Parathyroid adenoma (tissue), 2 donors: Measurements from ENCODE around the gene AKR1C4.

ENCODE experiments used
- H2AFZ ChIP-seq: fragments of 300-600 bp; sonication (generic); one replicate; pipeline ENCODE4 v1.7.0; 2017; ENCODE audit warnings: antibody characterized with exemption, mild to moderate bottlenecking
- H3K27ac ChIP-seq: fragments of 300-600 bp; sonication (generic); one replicate; pipeline ENCODE4 v1.7.0; 2017
- H3K27me3 ChIP-seq: fragments of 300-600 bp; sonication (generic); one replicate; pipeline ENCODE4 v1.7.0; 2017; ENCODE audit warnings: low read length; ENCODE audit not compliant: control insufficient read depth, insufficient read depth
- H3K36me3 ChIP-seq: fragments of 300-600 bp; sonication (generic); one replicate; pipeline ENCODE4 v1.7.0; 2017; ENCODE audit warnings: low read length; ENCODE audit not compliant: control insufficient read depth, insufficient read depth
- H3K4me1 ChIP-seq: fragments of 300-600 bp; sonication (generic); one replicate; pipeline ENCODE4 v1.7.0; 2017; ENCODE audit warnings: control low read depth
- H3K4me2 ChIP-seq: fragments of 300-600 bp; sonication (generic); one replicate; pipeline ENCODE4 v1.7.0; 2017; ENCODE audit warnings: low read length
- H3K4me3 ChIP-seq: fragments of 300-600 bp; sonication (generic); one replicate; pipeline ENCODE4 v1.7.0; 2017; ENCODE audit warnings: low read depth, low read length
- H3K79me2 ChIP-seq: fragments of 300-600 bp; sonication (generic); one replicate; pipeline ENCODE4 v1.7.0; 2017; ENCODE audit warnings: control low read depth
- H3K9ac ChIP-seq: fragments of 300-600 bp; sonication (generic); one replicate; pipeline ENCODE4 v1.7.0; 2017; ENCODE audit warnings: mild to moderate bottlenecking
- H3K9me3 ChIP-seq: fragments of 300-600 bp; sonication (generic); one replicate; pipeline ENCODE4 v1.7.0; 2017; ENCODE audit warnings: low read length; ENCODE audit not compliant: control insufficient read depth
- TF ChIP-seq, protein P1 (sequence below): fragments of 300-600 bp; sonication (generic); IDR thresholded peaks from one replicate; pipeline ENCODE4 v1.7.0; 2017; ENCODE audit warnings: antibody characterized with exemption, mild to moderate bottlenecking
- donor health status: primary hyperparathyroidism.

Gene AKR1C4

DNA sequence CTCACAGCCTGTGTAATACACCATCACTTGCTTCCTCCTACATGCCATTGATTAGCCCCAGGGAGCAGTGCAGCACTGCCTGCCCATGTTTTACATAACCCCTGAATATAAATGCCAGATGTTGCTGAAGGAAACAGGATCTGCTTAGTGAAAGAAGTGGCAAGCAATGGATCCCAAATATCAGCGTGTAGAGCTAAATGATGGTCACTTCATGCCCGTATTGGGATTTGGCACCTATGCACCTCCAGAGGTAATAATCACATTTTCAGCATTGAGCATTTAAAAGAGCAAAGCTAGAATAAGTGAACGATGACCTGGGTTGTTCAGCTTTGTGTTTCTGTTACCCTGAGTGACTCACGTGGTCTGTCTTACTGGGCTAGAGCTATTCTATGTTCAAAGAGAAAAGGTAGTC, at the start of gene AKR1C4:
TSS of gene AKR1C4 (plus strand) at position 136 of the 412 bp plus-strand sequence. CDS start at position 167, 31 bp downstream.
- Histone ChIP-seq H2AFZ (no peak within 1 kb of the TSS), H3K4me1 (no peaks in the 10 kb centered on the region), H3K27me3 (no peaks in the 10 kb centered on the region), H3K4me2 (no peak within 1 kb of the TSS), H3K9ac (no peak within 1 kb of the TSS), H3K36me3 (no peaks in the 10 kb centered on the region), H3K4me3 (no peak within 1 kb of the TSS), H3K27ac (no peak within 1 kb of the TSS), H3K9me3 (no peaks in the 10 kb centered on the region), H3K79me2 (no peaks in the 10 kb centered on the region)
- TF ChIP-seq, protein P1, sequence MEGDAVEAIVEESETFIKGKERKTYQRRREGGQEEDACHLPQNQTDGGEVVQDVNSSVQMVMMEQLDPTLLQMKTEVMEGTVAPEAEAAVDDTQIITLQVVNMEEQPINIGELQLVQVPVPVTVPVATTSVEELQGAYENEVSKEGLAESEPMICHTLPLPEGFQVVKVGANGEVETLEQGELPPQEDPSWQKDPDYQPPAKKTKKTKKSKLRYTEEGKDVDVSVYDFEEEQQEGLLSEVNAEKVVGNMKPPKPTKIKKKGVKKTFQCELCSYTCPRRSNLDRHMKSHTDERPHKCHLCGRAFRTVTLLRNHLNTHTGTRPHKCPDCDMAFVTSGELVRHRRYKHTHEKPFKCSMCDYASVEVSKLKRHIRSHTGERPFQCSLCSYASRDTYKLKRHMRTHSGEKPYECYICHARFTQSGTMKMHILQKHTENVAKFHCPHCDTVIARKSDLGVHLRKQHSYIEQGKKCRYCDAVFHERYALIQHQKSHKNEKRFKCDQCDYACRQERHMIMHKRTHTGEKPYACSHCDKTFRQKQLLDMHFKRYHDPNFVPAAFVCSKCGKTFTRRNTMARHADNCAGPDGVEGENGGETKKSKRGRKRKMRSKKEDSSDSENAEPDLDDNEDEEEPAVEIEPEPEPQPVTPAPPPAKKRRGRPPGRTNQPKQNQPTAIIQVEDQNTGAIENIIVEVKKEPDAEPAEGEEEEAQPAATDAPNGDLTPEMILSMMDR: no peak

- Histone ChIP-seq H3K36me3 (no peaks in the 10 kb centered on the region), H3K27me3 (no peaks in the 10 kb centered on the region), H3K4me1 (no peaks in the 10 kb centered on the region), H3K4me3 (no peak overlapping the region), H3K4me2 (no peak overlapping the region), H2AFZ (no peak overlapping the region), H3K79me2 (no peaks in the 10 kb centered on the region), H3K27ac (no peak overlapping the region), H3K9ac (no peak overlapping the region), H3K9me3 (no peaks in the 10 kb centered on the region)
- TF ChIP-seq, protein P1: no peak
Observed at GRCh38 chr10:5146920-5147254, 49.8 kb upstream of the AKR1C4 start.

GRCh38 chr10:5147255-5147980, 49.2 kb upstream of the AKR1C4 start:
- Histone ChIP-seq H3K27me3 (no peaks in the 10 kb centered on the region), H3K4me2 (no peak overlapping the region), H3K4me3 (no peak overlapping the region), H3K9me3 (no peaks in the 10 kb centered on the region), H3K36me3 (no peaks in the 10 kb centered on the region), H3K4me1 (no peaks in the 10 kb centered on the region), H2AFZ (no peak overlapping the region), H3K27ac (no peak overlapping the region), H3K79me2 (no peaks in the 10 kb centered on the region), H3K9ac (no peak overlapping the region)
- TF ChIP-seq, protein P1: no peak

DNA sequence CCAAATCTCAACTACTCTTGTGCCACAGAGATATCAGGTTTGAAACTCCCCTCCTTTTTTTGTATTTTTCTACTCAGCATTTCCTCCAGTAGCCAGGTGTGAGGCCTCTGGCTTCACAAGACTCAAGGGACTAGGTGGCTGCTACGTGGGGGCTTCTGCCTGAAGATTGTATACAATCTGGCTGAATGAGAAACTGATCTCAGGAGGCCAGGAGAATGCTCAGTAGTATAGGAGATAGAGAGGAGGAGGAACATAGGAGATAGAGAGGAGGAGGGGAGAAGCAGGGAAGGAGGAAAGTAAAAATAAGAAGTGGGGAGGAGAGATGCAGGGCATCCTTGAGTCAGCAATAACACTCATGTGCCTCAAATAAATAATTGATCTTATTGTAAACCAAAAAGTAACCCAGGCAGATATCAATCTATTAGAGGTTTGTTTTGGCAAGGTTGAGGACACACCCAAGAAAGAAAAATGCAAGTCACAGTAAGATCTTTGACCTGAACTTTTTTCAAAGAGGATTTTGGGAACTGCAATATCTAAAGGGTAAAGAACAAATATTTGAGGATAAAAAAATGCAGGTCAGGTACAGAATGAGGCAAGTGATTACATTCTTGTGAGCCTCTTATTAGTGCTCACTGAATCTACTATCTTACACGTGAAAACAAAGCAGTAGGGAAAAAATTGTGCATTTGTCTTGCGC, 48.5 kb upstream of the AKR1C4 start:
- H3K27ac ChIP-seq: no peak overlapping the region
- no peak overlapping the region for H3K9ac ChIP-seq
- no peak overlapping the region for H3K4me3 ChIP-seq

More for the DNA sequence above, 48.5 kb upstream of the AKR1C4 start:
- TF ChIP-seq, protein P1: no peak
- Histone ChIP-seq H3K4me2 (no peak overlapping the region), H3K79me2 (no peaks in the 10 kb centered on the region), H3K4me1 (no peaks in the 10 kb centered on the region), H2AFZ (no peak overlapping the region), H3K9me3 (no peaks in the 10 kb centered on the region), H3K27me3 (no peaks in the 10 kb centered on the region), H3K36me3 (no peaks in the 10 kb centered on the region)
